ENCODE results near the gene FREM1. TPM values are rescaled to one million over a fixed set of nuclear protein-coding genes. Genes with fewer than 3 reads are reported as not detected.
A peak's percentile ranks its signal among the peaks of the same experiment; 100 is the strongest.

FREM1 gene
- polyA plus RNA-seq, 4 donors = 154 to 231 (median 184) TPM

GRCh38 chr9:14719231-14719923 is 190.9 kb downstream of the FREM1 start:
- DNase-seq (ENCODE audit: low read depth in 4 of 4, low spot score in 2 of 4) = no peak

GRCh38 chr9:14715102-14715501 is 195.1 kb downstream of the FREM1 start:
- DNase-seq (ENCODE audit: low read depth in 4 of 4, low spot score in 2 of 4) = no peak

GRCh38 chr9:14713187-14713767 is 197.0 kb downstream of the FREM1 start:
- DNase-seq (ENCODE audit: low read depth in 4 of 4, low spot score in 2 of 4) = no peak

- no peak for DNase-seq (ENCODE audit: low read depth in 4 of 4, low spot score in 2 of 4)
Observed at GRCh38 chr9:14710804-14711203, 199.4 kb downstream of the FREM1 start.

- DNase-seq (ENCODE audit: low read depth in 4 of 4, low spot score in 2 of 4) = no peak
Observed at GRCh38 chr9:14706530-14707140, 203.6 kb downstream of the FREM1 start.

GRCh38 chr9:14705079-14705478 is 205.1 kb downstream of the FREM1 start:
- no peak for DNase-seq (ENCODE audit: low read depth in 4 of 4, low spot score in 2 of 4)

- DNase-seq (ENCODE audit: low read depth in 4 of 4, low spot score in 2 of 4) = no peak
Observed at GRCh38 chr9:14704281-14704680, 205.9 kb downstream of the FREM1 start.

GRCh38 chr9:14702200-14702720 is 208.0 kb downstream of the FREM1 start:
- DNase-seq (ENCODE audit: low read depth in 4 of 4, low spot score in 2 of 4) = no peak

- DNase-seq (ENCODE audit: low read depth in 4 of 4, low spot score in 2 of 4) = peak; percentile 20 to 35 (median 30)
Observed at GRCh38 chr9:14693251-14693861, 216.9 kb downstream of the FREM1 start, which contains the start of gene ZDHHC21. ZDHHC21 (minus strand) TSS chr9:14693432; CDS start chr9:14674340, 19,092 bp downstream.

- DNase-seq (ENCODE audit: low read depth in 4 of 4, low spot score in 2 of 4) = peak; percentile 2 to 36 (median 22)
Observed at GRCh38 chr9:14692470-14693250, 217.6 kb downstream of the FREM1 start.

- DNase-seq (ENCODE audit: low read depth in 4 of 4, low spot score in 2 of 4) = no peak
Observed at GRCh38 chr9:14690948-14691730, 219.1 kb downstream of the FREM1 start.

- no peak for DNase-seq (ENCODE audit: low read depth in 4 of 4, low spot score in 2 of 4)
Observed at GRCh38 chr9:14687042-14687719, 223.0 kb downstream of the FREM1 start.

GRCh38 chr9:14686168-14686567 is 224.1 kb downstream of the FREM1 start:
- no peak for DNase-seq (ENCODE audit: low read depth in 4 of 4, low spot score in 2 of 4)

Other genes with a start within 250 kb of the FREM1 start
- gene ZDHHC21, start 217.0 kb downstream of the FREM1 start, polyA plus RNA-seq (ENCODE audit: insufficient read length in 4 of 4) = 10 to 100 TPM; 14.5 to 30.3 (median 17.3) TPM
- gene CER1, start 187.7 kb downstream of the FREM1 start, polyA plus RNA-seq (ENCODE audit: insufficient read length in 4 of 4) = 1 to 10 TPM in 2 of 4 donors, under 1 TPM in 2; 0.11 to 2.3 (median 1.00) TPM

Measured in left renal cortex interstitium (tissue), 4 donors.